Cardiac muscle cell (in vitro differentiated cells and primary cell): ENCODE measurements around the gene ANP32E. TPM values are rescaled to one million over a fixed set of nuclear protein-coding genes. Genes with fewer than 3 reads are reported as not detected.
A peak's percentile ranks its signal among the peaks of the same experiment; 100 is the strongest.

Experiments used
- DNase-seq, 2 donors: peaks; one replicate each; pipeline versions ENCODE4 v3.0.0 to v3.0.0-alpha.2; 2010 to 2017; ENCODE audit warnings: low read depth in 1 of 2, low spot score in 1 of 2
- H3K27ac ChIP-seq: fragments of 200-600 bp; sonication (generic); 2 replicates; pipeline ENCODE4 v1.5.1; 2016
- H3K27me3 ChIP-seq: fragments of 200-600 bp; sonication (generic); 2 replicates; pipeline ENCODE4 v1.6.0; 2016; ENCODE audit warnings: control low read depth
- H3K36me3 ChIP-seq: fragments of 200-600 bp; sonication (generic); 2 replicates; pipeline ENCODE4 v1.5.1; 2016; ENCODE audit warnings: control low read depth
- H3K4me1 ChIP-seq: fragments of 200-600 bp; sonication (generic); 2 replicates; pipeline ENCODE4 v1.8.1; 2017; ENCODE audit warnings: low read depth, mild to moderate bottlenecking, mixed run types
- H3K4me3 ChIP-seq: fragments of 200-600 bp; sonication (generic); 2 replicates; pipeline ENCODE4 v1.5.1; 2016; ENCODE audit warnings: mild to moderate bottlenecking
- H3K9me3 ChIP-seq: fragments of 200-600 bp; sonication (generic); 2 replicates; pipeline ENCODE4 v1.5.1; 2017; ENCODE audit warnings: low read depth, mild to moderate bottlenecking, control low read depth
- CTCF ChIP-seq: IDR thresholded peaks from 2 replicates; pipeline ENCODE4 v1.5.1; 2012; ENCODE audit warnings: low read depth, mild to moderate bottlenecking, low read length
- polyA plus RNA-seq: library from polyadenylated mRNA; unstranded; fragments of >200 nt; fragmentation: Nextera tagmentation; extraction: Ambion mirVana; gene quantifications from 2 replicates; pipeline ENCODE4 v1.2.1, GENCODE V29; 2016
- total RNA-seq: library from RNA; depleted of rRNA; stranded (reverse); fragments of >200 nt; gene quantifications from 2 replicates; pipeline ENCODE4 v1.2.3, GENCODE V29; 2016

Gene ANP32E
- total and polyA plus RNA-seq, 2 experiments from 2014 or later, result 36.8 to 38.5 TPM

GRCh38 chr1:150259758-150260669 lies 24.1 kb upstream of the ANP32E start:
- DNase-seq, result peak; percentile 45 to 93
- peaks cover 34% of the 10 kb centered on the region for H3K4me1 ChIP-seq
- no peak for TF ChIP-seq CTCF
- no peaks in the 10 kb centered on the region for H3K9me3 ChIP-seq
- H3K27ac ChIP-seq, result peak overlapping the region; percentile 88
- H3K27me3 ChIP-seq, result no peaks in the 10 kb centered on the region
- peak overlapping the region; percentile 61 for H3K4me3 ChIP-seq
- peaks cover 3% of the 10 kb centered on the region for H3K36me3 ChIP-seq

GRCh38 chr1:150259217-150259616 lies 23.3 kb upstream of the ANP32E start:
- Histone ChIP-seq H3K4me3 (peak overlapping the region; percentile 61), H3K9me3 (no peaks in the 10 kb centered on the region), H3K36me3 (peaks cover 3% of the 10 kb centered on the region), H3K4me1 (peaks cover 34% of the 10 kb centered on the region), H3K27me3 (no peaks in the 10 kb centered on the region), H3K27ac (peak overlapping the region; percentile 88)
- peak in 1 of 2 donors; percentile 46 for DNase-seq
- no peak for TF ChIP-seq CTCF

DNA sequence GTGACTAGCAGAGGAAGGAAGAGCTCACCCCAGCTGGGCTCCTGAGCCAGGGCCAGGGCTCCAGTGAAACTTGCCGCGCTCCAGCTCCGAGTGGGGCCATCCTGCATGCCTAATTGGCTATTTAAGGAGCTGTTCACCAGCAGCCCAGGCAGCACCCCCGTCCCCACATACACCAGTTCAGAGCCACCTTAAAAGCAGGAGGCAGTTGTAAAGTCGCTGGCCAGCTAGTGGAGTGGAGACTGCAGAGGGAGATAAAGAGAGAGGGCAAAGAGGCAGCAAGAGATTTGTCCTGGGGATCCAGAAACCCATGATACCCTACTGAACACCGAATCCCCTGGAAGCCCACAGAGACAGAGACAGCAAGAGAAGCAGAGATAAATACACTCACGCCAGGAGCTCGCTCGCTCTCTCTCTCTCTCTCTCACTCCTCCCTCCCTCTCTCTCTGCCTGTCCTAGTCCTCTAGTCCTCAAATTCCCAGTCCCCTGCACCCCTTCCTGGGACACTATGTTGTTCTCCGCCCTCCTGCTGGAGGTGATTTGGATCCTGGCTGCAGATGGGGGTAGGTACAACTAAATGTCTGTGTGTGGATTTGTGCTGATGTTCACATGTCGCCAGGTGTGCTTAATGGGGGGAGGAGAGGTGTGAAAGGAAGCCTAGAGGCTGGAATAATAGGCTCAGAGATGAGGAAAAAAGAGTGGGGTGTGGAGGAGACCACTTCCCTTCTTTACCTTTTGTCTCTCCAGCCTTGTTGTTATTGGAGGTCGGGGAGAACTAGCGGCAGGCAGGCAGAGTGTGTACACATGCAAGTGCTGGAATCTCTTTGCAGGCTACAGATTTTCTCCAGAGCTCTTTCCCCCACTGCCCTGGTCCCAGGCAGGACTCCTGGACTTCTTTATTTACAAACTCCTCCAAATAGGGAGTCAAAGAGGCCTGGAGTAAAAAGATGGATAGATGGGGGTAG lies 22.0 kb upstream of the ANP32E start, which contains the start of gene CA14:
Gene CA14, plus strand, starts transcription at position 151 of the 962 bp plus-strand sequence. Its CDS starts 355 bp downstream, at position 506.
- Histone ChIP-seq H3K4me1 (peaks cover 34% of the 10 kb centered on the region), H3K4me3 (peak within 1 kb of the TSS; percentile 61), H3K9me3 (no peaks in the 10 kb centered on the region), H3K27ac (peak within 1 kb of the TSS; percentile 88), H3K36me3 (no peaks in the 10 kb centered on the region), H3K27me3 (no peaks in the 10 kb centered on the region)
- DNase-seq, result peak in 1 of 2 donors; percentile 89
- no peak for TF ChIP-seq CTCF

DNA sequence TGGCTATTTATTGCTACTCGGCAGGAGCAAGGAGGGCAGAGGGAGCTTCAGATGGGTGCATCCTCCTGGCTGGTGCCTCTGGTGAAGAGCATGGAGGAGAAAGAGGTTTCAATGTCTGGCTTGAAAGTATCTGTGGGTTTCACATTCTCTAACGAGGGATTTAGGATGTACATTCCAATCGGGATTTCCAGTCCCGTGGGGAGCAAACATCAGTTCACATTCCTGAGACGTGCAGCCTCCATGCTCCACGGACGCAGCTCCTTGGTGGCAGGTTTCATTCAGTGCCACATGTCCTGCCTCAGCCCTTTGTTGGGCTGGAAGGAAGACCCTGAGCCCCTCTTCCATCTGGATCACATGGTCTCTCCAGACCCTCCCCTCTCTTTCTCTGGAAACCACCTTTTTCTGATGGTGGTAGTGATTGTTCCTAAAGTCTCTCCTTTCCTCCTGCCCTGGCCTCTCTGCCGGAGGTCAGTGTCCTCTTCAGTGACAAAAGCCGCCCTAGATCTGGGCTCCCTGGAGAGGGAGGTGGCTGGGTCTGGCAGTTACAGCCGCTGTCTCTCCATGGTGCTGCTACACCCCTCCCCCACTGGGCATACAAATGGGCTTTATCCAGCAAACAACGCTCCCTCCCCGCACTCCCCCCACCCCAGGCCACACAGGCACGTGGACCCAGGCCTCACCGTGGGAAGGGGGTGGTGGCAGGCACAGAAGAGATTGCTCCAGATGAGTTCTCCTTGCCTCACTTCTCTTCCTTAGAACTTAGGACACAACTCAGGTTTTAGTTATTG lies 20.8 kb upstream of the ANP32E start:
- peak overlapping the region; percentile 61 for H3K4me3 ChIP-seq
- DNase-seq, result peak in 1 of 2 donors; percentile 60
- no peak for TF ChIP-seq CTCF
- H3K27me3 ChIP-seq, result no peaks in the 10 kb centered on the region
- no peaks in the 10 kb centered on the region for H3K9me3 ChIP-seq
- peak overlapping the region; percentile 88 for H3K27ac ChIP-seq
- H3K4me1 ChIP-seq, result peaks cover 34% of the 10 kb centered on the region
- no peaks in the 10 kb centered on the region for H3K36me3 ChIP-seq

DNA sequence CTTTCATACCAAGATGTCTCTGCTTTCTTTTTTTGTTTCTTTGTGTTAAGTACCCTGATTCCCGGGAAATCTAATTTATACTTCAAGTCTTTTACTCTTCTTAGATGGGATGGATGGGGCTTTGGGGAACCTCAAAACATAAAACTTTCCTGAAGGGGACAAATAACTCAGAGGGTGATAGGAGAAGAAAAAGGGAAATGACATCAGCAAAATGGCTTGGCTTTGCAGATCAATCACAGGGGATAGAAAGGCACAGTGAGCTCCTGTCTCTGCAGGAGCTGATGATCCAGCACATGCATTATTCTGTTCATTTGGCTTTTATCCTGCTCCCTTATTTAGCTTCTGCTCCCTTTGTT lies 20.3 kb upstream of the ANP32E start:
- Histone ChIP-seq H3K4me3 (peak overlapping the region; percentile 61), H3K27me3 (no peaks in the 10 kb centered on the region), H3K36me3 (no peaks in the 10 kb centered on the region), H3K27ac (peak overlapping the region; percentile 88), H3K9me3 (no peaks in the 10 kb centered on the region), H3K4me1 (peaks cover 34% of the 10 kb centered on the region)
- DNase-seq, result no peak
- TF ChIP-seq CTCF, result no peak
